ENCODE data around the gene LZTS3.

LZTS3 gene

GRCh38 chr20:3134151-3134550, 39.2 kb downstream of the LZTS3 start:
- ATAC-seq = no peak
- no peak for TF ChIP-seq CREB5 (CRISPR knock-in tag; IDR thresholded peaks at IDR 0.05; ENCODE audit: low read depth)
- no peak for TF ChIP-seq CSDC2 (CRISPR knock-in tag; IDR thresholded peaks at IDR 0.05)
- no peak for TF ChIP-seq OSR1 (CRISPR knock-in tag; IDR thresholded peaks at IDR 0.05)
- no peak for TF ChIP-seq BACH2 (CRISPR knock-in tag; IDR thresholded peaks at IDR 0.05; ENCODE audit: borderline replicate concordance)
- TF ChIP-seq ESRRG (CRISPR knock-in tag; IDR thresholded peaks at IDR 0.05) = no peak
- no peak for TF ChIP-seq ISL1 (CRISPR knock-in tag; IDR thresholded peaks at IDR 0.05)
- TF ChIP-seq ZNF565 (CRISPR knock-in tag; conservative IDR thresholded peaks at IDR 0.05; ENCODE audit: low read depth) = no peak
- no peak for TF ChIP-seq RARB (CRISPR knock-in tag; IDR thresholded peaks at IDR 0.05)
- no peak for TF ChIP-seq ZFP3 (CRISPR knock-in tag; IDR thresholded peaks at IDR 0.05)
- no peak for TF ChIP-seq ZNF70 (CRISPR knock-in tag; IDR thresholded peaks at IDR 0.05)
- TF ChIP-seq PPARA (CRISPR knock-in tag; IDR thresholded peaks at IDR 0.05; ENCODE audit: borderline replicate concordance) = no peak
- no peak for TF ChIP-seq TSHZ2 (CRISPR knock-in tag; IDR thresholded peaks at IDR 0.05)
- no peak for TF ChIP-seq SNAI2 (CRISPR knock-in tag; IDR thresholded peaks at IDR 0.05)

GRCh38 chr20:3133155-3133554, 40.2 kb downstream of the LZTS3 start:
- TF ChIP-seq OSR1 (CRISPR knock-in tag; IDR thresholded peaks at IDR 0.05) (no peak), POU6F1 (CRISPR knock-in tag; IDR thresholded peaks at IDR 0.05; ENCODE audit: borderline replicate concordance, low read depth) (no peak), SNAI2 (CRISPR knock-in tag; IDR thresholded peaks at IDR 0.05) (no peak), ESRRG (CRISPR knock-in tag; IDR thresholded peaks at IDR 0.05) (no peak), TSHZ2 (CRISPR knock-in tag; IDR thresholded peaks at IDR 0.05) (no peak), ZNF70 (CRISPR knock-in tag; IDR thresholded peaks at IDR 0.05) (no peak), PATZ1 (CRISPR knock-in tag; IDR thresholded peaks at IDR 0.05; ENCODE audit: borderline replicate concordance) (no peak), TCF4 (CRISPR knock-in tag; IDR thresholded peaks at IDR 0.05; ENCODE audit: borderline replicate concordance) (no peak), ZNF565 (CRISPR knock-in tag; conservative IDR thresholded peaks at IDR 0.05; ENCODE audit: low read depth) (no peak), CSDC2 (CRISPR knock-in tag; IDR thresholded peaks at IDR 0.05) (no peak), CSRNP3 (CRISPR knock-in tag; IDR thresholded peaks at IDR 0.05) (no peak), PPARA (CRISPR knock-in tag; IDR thresholded peaks at IDR 0.05; ENCODE audit: borderline replicate concordance) (no peak), GLIS3 (CRISPR knock-in tag; IDR thresholded peaks at IDR 0.05) (no peak), CREB5 (CRISPR knock-in tag; IDR thresholded peaks at IDR 0.05; ENCODE audit: low read depth) (no peak), RARB (CRISPR knock-in tag; IDR thresholded peaks at IDR 0.05) (no peak), ARNTL (CRISPR knock-in tag; IDR thresholded peaks at IDR 0.05; ENCODE audit: borderline replicate concordance, low read depth) (no peak), BACH2 (CRISPR knock-in tag; IDR thresholded peaks at IDR 0.05; ENCODE audit: borderline replicate concordance) (no peak), ZFP3 (CRISPR knock-in tag; IDR thresholded peaks at IDR 0.05) (no peak), ISL1 (CRISPR knock-in tag; IDR thresholded peaks at IDR 0.05) (no peak), ZC3H10 (CRISPR knock-in tag; IDR thresholded peaks at IDR 0.05) (no peak)
- no peak for ATAC-seq
